ENCODE data around the gene CIZ1.
"Not testable (repeated sequence)": the region's sequence is repeated elsewhere in the genome, so short reads cannot be mapped to it uniquely, and the experiment has no call there.

Gene CIZ1

DNA sequence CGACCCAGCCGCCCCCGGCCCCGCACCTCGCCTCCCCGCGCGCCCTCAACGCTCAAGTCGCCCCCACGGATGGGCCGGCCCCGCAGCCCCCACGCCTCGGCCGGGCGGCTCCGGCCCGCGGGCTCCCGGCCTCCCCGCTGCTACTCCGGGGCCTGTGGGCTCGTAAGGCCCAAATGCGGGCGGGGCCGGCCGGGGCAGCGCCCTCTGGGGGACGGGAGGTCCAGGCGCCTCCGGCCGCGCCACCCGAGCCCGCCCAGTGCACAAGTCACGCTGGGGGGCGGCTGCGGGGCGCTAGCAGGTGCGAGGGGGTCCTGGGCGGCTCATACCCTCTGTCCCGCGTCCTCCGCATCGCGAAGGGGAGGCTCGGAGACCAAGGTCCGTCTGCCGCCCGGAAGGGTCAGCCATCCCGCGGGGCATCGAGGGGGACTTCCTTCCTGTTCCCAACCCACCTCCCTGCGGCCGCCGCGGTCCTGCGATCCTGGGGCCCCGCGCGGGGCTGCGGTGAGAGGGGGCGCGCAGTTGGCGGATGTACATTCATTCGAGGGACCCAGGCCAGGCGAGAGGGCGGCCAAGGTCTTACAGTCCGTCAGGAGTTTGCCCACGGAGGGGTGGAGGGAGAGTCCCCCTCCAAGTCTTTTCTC is at the start of gene CIZ1:
TSS of gene CIZ1 (minus strand) at position 167 of the 641 bp plus-strand sequence. CDS start 715 bp downstream, outside the sequence.
- DNase-seq, result no peak

GRCh38 chr9:128233817-128234406 is 42.5 kb upstream of the CIZ1 start:
- no peak for DNase-seq

GRCh38 chr9:128232528-128233428 is 41.4 kb upstream of the CIZ1 start:
- no peak for DNase-seq

DNA sequence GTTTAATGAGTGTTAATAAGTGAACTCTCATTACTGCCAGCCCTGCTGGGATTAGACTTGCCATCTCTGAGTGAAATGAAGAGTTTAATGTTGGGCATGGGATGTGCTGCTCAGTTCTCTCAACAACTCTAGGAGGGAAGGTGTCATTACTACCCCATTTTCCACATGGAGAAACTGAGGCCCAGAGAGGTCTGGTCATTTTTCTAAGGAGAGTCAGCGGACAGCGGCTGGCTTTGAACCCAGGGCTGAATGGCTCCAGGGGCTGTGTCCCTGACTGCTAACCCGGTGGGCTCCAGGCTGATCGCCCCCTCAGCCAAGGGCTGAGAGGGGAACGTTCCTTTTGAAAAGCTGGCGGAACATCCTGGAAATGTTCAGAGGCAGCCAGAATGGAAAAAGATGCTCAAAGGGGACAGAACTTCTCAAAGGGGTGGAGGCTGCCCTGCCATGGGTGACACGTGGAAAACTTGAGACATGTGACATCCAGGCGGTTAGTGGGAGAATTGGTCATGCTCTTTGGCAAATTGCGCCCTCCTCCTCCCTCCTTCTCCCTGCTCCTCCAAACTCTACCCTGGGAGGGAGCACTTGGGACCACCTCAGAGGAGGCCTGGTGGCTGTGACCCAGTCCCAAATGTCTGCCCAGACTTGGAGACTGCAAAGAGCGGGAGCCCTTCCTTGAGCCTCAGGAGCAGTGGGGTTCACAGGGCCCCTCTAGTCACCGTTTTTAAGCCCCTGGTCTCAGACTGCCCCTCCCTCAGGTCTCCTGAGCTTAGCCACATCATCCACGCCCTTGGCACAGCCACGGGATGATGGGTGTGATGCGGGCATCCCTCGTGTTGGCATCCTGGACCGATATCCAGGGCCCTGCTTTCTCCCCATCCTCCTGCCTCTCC is 40.5 kb upstream of the CIZ1 start:
- DNase-seq, result no peak

DNA sequence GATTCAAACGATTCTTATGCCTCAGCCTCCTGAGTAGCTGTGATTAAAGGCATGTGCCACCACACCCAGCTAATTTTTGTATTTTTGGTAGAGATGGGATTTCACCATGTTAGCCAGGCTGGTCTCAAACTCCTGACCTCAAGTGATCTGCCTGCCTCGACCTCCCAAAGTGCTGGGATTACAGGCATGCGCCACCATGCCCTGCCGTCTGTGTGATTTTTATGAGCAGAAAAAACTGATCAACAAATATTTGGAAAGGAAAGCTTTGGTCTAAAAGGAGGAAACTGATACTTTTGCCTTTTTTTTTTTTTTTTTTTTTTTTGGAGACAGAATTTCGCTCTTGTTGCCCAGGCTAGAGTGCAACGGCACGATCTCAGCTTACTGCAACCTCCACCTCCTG is 39.5 kb upstream of the CIZ1 start:
- DNase-seq, result not testable (repeated sequence)

GRCh38 chr9:128226412-128226801 is 35.0 kb upstream of the CIZ1 start:
- DNase-seq, result no peak

- no peak for DNase-seq
These were observed 34.5 kb upstream of the CIZ1 start for GRCh38 chr9:128225770-128226411.

DNA sequence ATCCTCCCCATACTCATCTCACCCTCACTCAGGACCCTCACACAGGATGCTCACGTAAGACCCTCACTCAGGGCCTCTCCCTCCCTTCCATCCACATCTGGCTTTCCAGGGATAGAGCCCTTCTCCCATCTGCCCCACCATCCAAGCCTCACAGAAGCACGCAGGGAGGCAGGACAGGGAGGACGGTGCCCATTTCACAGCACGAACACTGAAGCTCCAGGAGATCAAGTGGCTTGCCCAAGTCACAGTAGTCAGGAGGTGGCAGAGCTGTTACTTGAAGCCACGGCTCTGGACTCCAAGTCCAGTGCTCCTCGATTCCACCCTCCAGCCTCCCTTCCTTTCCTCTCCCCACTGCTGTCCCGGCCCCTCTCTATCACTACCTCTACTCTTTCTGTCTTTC is 33.5 kb upstream of the CIZ1 start:
- no peak for DNase-seq

GRCh38 chr9:128222880-128223670 is 31.7 kb upstream of the CIZ1 start:
- DNase-seq, result no peak

GRCh38 chr9:128222026-128222425 is 30.7 kb upstream of the CIZ1 start:
- DNase-seq, result no peak

- no peak for DNase-seq
These were observed 28.5 kb upstream of the CIZ1 start for GRCh38 chr9:128219831-128220230.

- DNase-seq, result no peak
These were observed 27.4 kb upstream of the CIZ1 start for GRCh38 chr9:128218518-128219389.

GRCh38 chr9:128218172-128218517 is 26.8 kb upstream of the CIZ1 start:
- no peak for DNase-seq

DNA sequence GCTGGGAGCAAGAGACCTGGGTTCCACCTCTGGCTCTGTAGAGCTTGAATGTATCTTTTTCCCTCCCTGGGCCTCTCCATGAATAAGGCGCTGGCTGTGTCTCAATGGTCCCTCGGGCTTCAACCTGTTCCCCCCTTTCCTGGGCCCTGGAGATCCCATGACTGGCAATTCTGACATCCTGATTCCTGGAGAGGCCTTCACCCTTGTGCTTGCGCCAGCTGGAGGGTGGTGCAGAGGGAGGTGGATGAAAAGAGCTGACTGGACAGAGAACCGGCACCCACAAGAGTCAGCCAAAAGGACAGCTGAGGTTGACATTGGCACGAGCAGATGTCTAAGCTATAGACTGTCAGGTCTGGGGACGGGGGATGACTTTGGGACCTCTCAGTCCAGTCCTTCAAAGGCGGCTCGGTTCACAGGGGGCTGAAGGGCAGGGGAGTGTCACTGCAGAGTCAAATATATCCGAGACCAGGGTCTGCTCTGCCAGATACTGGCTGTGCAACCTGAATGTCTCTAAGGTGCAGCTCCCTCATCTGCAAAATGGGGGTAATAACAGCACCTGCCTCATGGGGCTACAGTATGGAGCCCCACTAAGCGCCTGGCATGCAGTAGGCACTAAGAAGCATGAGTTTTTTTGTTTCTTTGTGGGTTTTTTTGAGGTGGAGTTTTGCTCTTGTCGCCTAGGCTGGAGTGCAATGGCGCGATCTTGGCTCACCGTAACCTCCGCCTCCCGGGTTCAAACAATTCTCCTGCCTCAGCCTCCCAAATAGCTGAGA is 25.6 kb upstream of the CIZ1 start:
- DNase-seq, result no peak

GRCh38 chr9:128215491-128216409 is 24.4 kb upstream of the CIZ1 start:
- DNase-seq, result no peak

DNA sequence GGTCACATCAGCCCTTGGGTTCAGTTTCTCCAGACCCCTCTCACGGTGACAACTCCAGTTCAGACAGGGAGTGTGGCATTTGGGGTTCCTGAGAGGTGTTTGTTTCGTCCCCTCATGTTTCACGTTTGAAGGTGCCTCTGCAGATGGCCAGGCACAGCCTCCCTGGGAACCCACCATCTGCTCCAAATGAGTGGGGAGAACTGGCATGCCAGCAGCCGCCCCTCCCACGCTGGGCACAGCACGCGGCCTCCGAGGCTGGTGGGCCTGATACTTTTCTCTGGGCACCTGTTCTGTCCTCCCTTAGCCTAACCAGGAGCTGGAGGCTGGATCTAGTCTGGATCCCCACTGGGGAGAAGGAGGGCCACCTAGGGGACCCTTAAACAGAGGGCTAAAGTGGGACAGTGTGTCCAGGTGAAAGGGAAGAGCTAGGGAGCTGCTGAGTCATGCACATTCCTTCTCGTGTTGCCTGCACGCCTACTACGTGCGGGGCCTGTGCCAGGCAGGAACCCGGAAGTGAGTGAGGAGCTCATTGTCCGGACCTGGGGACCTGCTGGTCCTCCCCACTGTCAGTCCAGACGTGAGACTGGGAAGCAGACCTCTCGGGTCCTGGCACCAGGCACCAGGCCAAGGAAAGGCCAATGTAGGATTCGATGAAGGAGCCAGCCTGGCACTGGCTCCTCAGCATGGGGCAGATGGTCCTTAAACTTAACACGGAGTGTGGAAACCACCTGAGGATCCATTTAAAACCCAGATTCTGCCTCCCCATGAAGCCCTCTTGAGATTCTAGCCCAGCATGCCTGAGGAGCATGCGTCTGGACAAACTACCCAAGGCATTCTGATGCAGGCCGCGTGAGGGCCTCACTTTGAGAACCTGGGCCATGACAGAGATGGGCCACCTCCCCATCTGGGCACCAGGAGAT is 23.5 kb upstream of the CIZ1 start:
- DNase-seq, result no peak

DNA sequence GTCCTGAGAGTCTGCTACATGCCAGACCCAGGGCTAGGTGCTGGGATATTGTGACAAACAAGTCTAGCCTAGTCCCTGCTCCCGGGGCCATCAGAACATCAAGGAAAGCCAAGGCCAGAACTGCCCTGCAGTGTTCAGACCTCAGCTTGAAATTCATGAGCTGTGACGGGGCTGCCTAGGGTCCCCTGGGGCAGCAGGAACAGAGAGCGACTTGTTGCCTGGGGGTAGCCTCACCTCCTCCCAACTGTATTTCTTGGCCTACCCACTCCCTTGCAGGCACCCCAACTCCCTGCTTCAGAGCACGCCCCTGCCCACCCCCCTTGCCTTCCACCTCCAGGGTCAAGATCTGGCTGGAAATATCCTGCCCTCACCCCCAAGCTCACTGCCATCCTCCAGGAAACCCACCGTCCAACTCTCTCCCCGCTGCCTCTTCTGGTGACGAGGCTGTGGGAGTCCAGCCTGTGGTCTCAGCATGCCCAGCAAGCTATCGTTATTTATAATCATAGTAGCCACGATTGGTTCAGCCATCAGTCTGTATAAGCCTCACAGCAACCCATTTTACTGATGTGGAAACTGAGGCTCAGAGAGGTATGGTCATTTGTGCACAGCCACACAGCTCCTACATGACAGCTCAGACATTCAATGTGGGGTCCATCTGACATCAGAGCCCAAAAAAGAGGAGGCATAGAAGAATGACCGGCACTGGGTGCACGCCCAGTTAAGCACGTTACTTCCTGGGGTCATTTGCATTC is 22.6 kb upstream of the CIZ1 start:
- no peak for DNase-seq
